Karpas-422 (cell line): ENCODE measurements around the gene MAMSTR. TPM values are rescaled to one million over a fixed set of nuclear protein-coding genes. Genes with fewer than 3 reads are reported as not detected.

Experiments used
- DNase-seq: peaks from one replicate; pipeline ENCODE4 v3.0.0-alpha.2; 2015
- H2AFZ ChIP-seq: fragments of 200-600 bp; sonication (generic); 2 replicates; pipeline ENCODE4 v1.6.1; 2014; ENCODE audit warnings: antibody characterized with exemption, low read length, mixed read lengths
- H3K27ac ChIP-seq: fragments of 200-600 bp; sonication (generic); 2 replicates; pipeline ENCODE4 v1.5.1; 2014; ENCODE audit warnings: mild to moderate bottlenecking, low read length, moderate library complexity
- H3K27me3 ChIP-seq: fragments of 200-600 bp; sonication (generic); 2 replicates; pipeline ENCODE4 v1.6.1; 2014; ENCODE audit warnings: low read length, mixed read lengths
- H3K36me3 ChIP-seq: fragments of 200-600 bp; sonication (generic); 2 replicates; pipeline ENCODE4 v1.6.1; 2014; ENCODE audit warnings: low read length, mixed read lengths; ENCODE audit not compliant: insufficient read depth
- H3K4me1 ChIP-seq: fragments of 200-600 bp; sonication (generic); 2 replicates; pipeline ENCODE4 v1.6.1; 2014; ENCODE audit warnings: mild to moderate bottlenecking, low read length, mixed read lengths
- H3K4me2 ChIP-seq: fragments of 200-600 bp; sonication (generic); 2 replicates; pipeline ENCODE4 v1.6.1; 2014; ENCODE audit warnings: low read length, low read depth, mild to moderate bottlenecking; ENCODE audit not compliant: poor library complexity, severe bottlenecking
- H3K4me3 ChIP-seq: fragments of 200-600 bp; sonication (generic); 2 replicates; pipeline ENCODE4 v1.5.1; 2014; ENCODE audit warnings: mild to moderate bottlenecking, antibody characterized with exemption, low read length, mixed read lengths
- H3K79me2 ChIP-seq: fragments of 200-600 bp; sonication (generic); 2 replicates; pipeline ENCODE4 v1.6.1; 2014; ENCODE audit warnings: mild to moderate bottlenecking, low read length, mixed read lengths
- H3K9ac ChIP-seq: fragments of 200-600 bp; sonication (generic); 2 replicates; pipeline ENCODE4 v1.6.0; 2014; ENCODE audit warnings: low read length
- H3K9me2 ChIP-seq: fragments of 200-600 bp; sonication (generic), shearing (Covaris generic); replicated peaks from 2 replicates; pipeline ENCODE4 v1.6.0; 2014; ENCODE audit warnings: mild to moderate bottlenecking, low read length, moderate library complexity; ENCODE audit not compliant: insufficient read depth
- H3K9me3 ChIP-seq: fragments of 300-700, 200-600 bp; sonication (generic); 2 replicates; pipeline ENCODE4 v1.6.1; 2014; ENCODE audit warnings: low read length, mixed read lengths
- H4K20me1 ChIP-seq: fragments of 200-600 bp; sonication (generic); 2 replicates; pipeline ENCODE4 v1.6.1; 2014; ENCODE audit warnings: mild to moderate bottlenecking, antibody characterized with exemption, low read length, low read depth; ENCODE audit not compliant: insufficient read depth
- total RNA-seq: library from RNA; depleted of rRNA; stranded (reverse); fragments of >200 nt; shearing (Covaris generic); gene quantifications from 2 replicates; pipeline ENCODE4 v1.2.3, GENCODE V29; 2014; ENCODE audit warnings: low replicate concordance

The MAMSTR gene
- total RNA-seq, 1 experiment from 2014 or later, result 0.78 TPM

- Histone ChIP-seq H3K9ac (no peak overlapping the region), H3K27me3 (no peaks in the 10 kb centered on the region), H2AFZ (no peak overlapping the region), H3K4me2 (no peak overlapping the region), H3K4me3 (no peak overlapping the region), H3K79me2 (no peaks in the 10 kb centered on the region), H3K27ac (no peak overlapping the region), H3K9me2 (no peaks in the 10 kb centered on the region), H3K36me3 (no peaks in the 10 kb centered on the region), H4K20me1 (no peaks in the 10 kb centered on the region), H3K4me1 (no peaks in the 10 kb centered on the region), H3K9me3 (no peaks in the 10 kb centered on the region)
- DNase-seq, result no peak
Observed at GRCh38 chr19:48678201-48678600, 41.3 kb downstream of the MAMSTR start.

DNA sequence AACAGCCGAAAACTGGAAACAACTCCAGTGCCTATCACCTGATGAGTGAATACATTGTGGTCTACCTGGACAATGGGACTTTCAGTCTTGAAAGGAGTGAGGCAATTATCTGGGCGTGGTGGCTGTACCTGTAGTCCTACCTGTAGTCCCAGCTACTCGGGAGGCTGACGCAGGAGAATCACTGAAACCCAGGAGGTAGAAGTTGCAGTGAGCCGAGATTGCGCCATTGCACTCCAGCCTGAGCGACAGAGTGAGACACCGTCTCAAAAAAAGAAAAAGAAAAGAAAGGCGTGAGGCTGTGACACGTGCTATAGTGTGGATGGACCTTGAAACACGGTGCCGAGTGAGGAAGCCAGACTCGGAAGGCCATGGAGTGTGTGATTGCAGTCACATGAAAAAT is 42.6 kb downstream of the MAMSTR start:
- H3K27me3 ChIP-seq, result no peaks in the 10 kb centered on the region
- H3K9me3 ChIP-seq, result no peaks in the 10 kb centered on the region
- H2AFZ ChIP-seq, result no peak overlapping the region
- no peak overlapping the region for H3K4me2 ChIP-seq
- no peak overlapping the region for H3K4me3 ChIP-seq
- H3K79me2 ChIP-seq, result no peaks in the 10 kb centered on the region
- H3K9me2 ChIP-seq, result no peaks in the 10 kb centered on the region
- H3K27ac ChIP-seq, result no peak overlapping the region
- no peaks in the 10 kb centered on the region for H3K36me3 ChIP-seq
- no peak overlapping the region for H3K9ac ChIP-seq
- DNase-seq, result no peak
- no peaks in the 10 kb centered on the region for H3K4me1 ChIP-seq
- no peaks in the 10 kb centered on the region for H4K20me1 ChIP-seq

DNA sequence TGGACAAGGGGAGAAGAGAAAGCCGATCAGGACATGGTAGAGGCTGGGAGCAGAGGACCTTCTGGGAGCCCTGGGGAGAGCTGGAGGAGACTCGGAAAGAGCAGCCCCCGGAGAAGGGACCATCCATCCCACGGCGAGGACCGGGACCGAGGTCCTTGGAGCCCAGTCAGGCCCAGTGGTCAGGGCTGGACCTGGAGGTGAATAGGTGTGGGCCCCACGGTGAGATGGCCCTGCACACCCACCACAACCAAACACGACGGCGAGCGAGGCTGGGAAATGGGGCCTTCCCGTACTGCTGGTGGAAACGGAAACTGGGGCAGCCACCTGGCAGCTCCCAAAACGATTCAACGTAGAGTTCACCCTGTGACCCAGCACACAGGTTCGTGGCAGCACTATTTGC is 43.0 kb downstream of the MAMSTR start:
- H3K9me3 ChIP-seq, result no peaks in the 10 kb centered on the region
- no peak for DNase-seq
- no peak overlapping the region for H3K4me3 ChIP-seq
- H4K20me1 ChIP-seq, result no peaks in the 10 kb centered on the region
- no peaks in the 10 kb centered on the region for H3K36me3 ChIP-seq
- no peak overlapping the region for H2AFZ ChIP-seq
- no peaks in the 10 kb centered on the region for H3K79me2 ChIP-seq
- H3K4me1 ChIP-seq, result no peaks in the 10 kb centered on the region
- H3K9ac ChIP-seq, result no peak overlapping the region
- H3K27me3 ChIP-seq, result no peaks in the 10 kb centered on the region
- H3K27ac ChIP-seq, result no peak overlapping the region
- no peaks in the 10 kb centered on the region for H3K9me2 ChIP-seq
- H3K4me2 ChIP-seq, result no peak overlapping the region

GRCh38 chr19:48674921-48675824 is 44.4 kb downstream of the MAMSTR start:
- no peaks in the 10 kb centered on the region for H3K9me3 ChIP-seq
- peak; percentile 92 for DNase-seq
- H3K4me1 ChIP-seq, result no peaks in the 10 kb centered on the region
- no peaks in the 10 kb centered on the region for H3K79me2 ChIP-seq
- no peak overlapping the region for H3K4me3 ChIP-seq
- H3K27me3 ChIP-seq, result no peaks in the 10 kb centered on the region
- no peak overlapping the region for H2AFZ ChIP-seq
- no peaks in the 10 kb centered on the region for H3K36me3 ChIP-seq
- H3K9me2 ChIP-seq, result no peaks in the 10 kb centered on the region
- H3K4me2 ChIP-seq, result no peak overlapping the region
- no peak overlapping the region for H3K27ac ChIP-seq
- no peaks in the 10 kb centered on the region for H4K20me1 ChIP-seq
- no peak overlapping the region for H3K9ac ChIP-seq

- no peak overlapping the region for H2AFZ ChIP-seq
Observed at GRCh38 chr19:48674216-48674809, 45.2 kb downstream of the MAMSTR start.

DNA sequence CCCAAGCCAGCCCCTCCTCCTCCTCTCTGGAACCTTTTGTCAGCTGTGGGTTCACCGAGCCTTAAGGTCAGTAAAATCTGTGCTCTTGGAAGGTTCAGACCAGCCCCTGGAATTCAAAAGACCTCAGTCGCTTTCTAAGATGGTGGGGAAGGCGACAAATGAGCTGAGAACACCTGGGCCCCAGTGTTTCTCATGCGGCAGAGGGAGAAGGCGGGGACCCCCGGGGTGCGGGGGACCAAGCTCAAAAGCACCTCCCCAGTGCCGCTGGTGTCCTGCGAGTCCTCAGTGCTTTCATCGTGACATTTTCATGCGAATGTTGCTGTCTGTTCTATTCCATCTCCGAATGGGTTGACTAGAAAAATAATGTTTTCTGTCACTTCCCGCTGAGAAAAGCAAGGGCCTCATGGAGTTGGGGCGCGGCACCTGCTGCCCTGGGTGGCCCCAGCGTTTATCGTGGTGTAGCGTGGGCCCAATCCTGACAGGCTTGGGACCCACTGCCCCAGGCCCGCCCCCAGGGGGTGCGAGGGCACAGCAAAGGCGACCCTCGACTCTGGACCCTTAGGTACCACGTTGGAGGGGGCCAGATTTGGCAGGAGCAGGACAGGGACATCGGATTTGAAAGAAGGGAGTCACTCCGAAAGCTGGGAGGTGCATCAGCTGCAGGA is 46.0 kb downstream of the MAMSTR start:
- Histone ChIP-seq H4K20me1 (no peaks in the 10 kb centered on the region), H3K4me3 (no peak overlapping the region), H3K36me3 (no peaks in the 10 kb centered on the region), H3K79me2 (no peaks in the 10 kb centered on the region), H3K27me3 (no peaks in the 10 kb centered on the region), H3K9me3 (no peaks in the 10 kb centered on the region; the same call in 1 of the 2 replicates), H3K4me1 (no peaks in the 10 kb centered on the region), H3K4me2 (no peak overlapping the region), H2AFZ (no peak overlapping the region), H3K9me2 (no peaks in the 10 kb centered on the region), H3K27ac (no peak overlapping the region), H3K9ac (no peak overlapping the region)
- DNase-seq, result no peak

More at GRCh38 chr19:48674216-48674809, 45.2 kb downstream of the MAMSTR start:
- Histone ChIP-seq H3K36me3 (no peaks in the 10 kb centered on the region), H3K27me3 (no peaks in the 10 kb centered on the region), H3K27ac (no peak overlapping the region), H3K4me1 (no peaks in the 10 kb centered on the region), H3K4me3 (no peak overlapping the region), H3K9me3 (no peaks in the 10 kb centered on the region; the same call in 1 of the 2 replicates), H4K20me1 (no peaks in the 10 kb centered on the region), H3K79me2 (no peaks in the 10 kb centered on the region), H3K9ac (no peak overlapping the region), H3K9me2 (no peaks in the 10 kb centered on the region), H3K4me2 (no peak overlapping the region)
- DNase-seq, result no peak

- Histone ChIP-seq H3K27ac (no peak within 1 kb of the TSS), H3K36me3 (no peaks in the 10 kb centered on the region), H3K27me3 (no peaks in the 10 kb centered on the region), H4K20me1 (no peaks in the 10 kb centered on the region), H3K9me2 (no peaks in the 10 kb centered on the region), H3K4me2 (no peak within 1 kb of the TSS), H2AFZ (no peak within 1 kb of the TSS), H3K79me2 (no peaks in the 10 kb centered on the region), H3K4me1 (no peaks in the 10 kb centered on the region), H3K9ac (no peak within 1 kb of the TSS), H3K4me3 (no peak within 1 kb of the TSS), H3K9me3 (no peaks in the 10 kb centered on the region; the same call in 1 of the 2 replicates)
- DNase-seq, result no peak
Observed at GRCh38 chr19:48672994-48673393, 46.5 kb downstream of the MAMSTR start, which contains the start of gene NTN5. TSS of gene NTN5 (minus strand) at chr19:48673017. CDS start at chr19:48670986, 2,031 bp downstream.

GRCh38 chr19:48671446-48671995 is 48.0 kb downstream of the MAMSTR start:
- Histone ChIP-seq H3K9me3 (no peaks in the 10 kb centered on the region; the same call in 1 of the 2 replicates), H2AFZ (no peak overlapping the region), H3K4me2 (no peak overlapping the region), H3K79me2 (no peaks in the 10 kb centered on the region), H3K4me1 (no peaks in the 10 kb centered on the region), H3K27ac (no peak overlapping the region), H3K36me3 (no peaks in the 10 kb centered on the region), H3K4me3 (no peak overlapping the region), H3K27me3 (no peaks in the 10 kb centered on the region), H3K9me2 (no peaks in the 10 kb centered on the region), H4K20me1 (no peaks in the 10 kb centered on the region), H3K9ac (no peak overlapping the region)
- DNase-seq, result no peak
